Mesothelial cell of epicardium (in vitro differentiated cells): ENCODE measurements around the gene FBRSL1. TPM values are rescaled to one million over a fixed set of nuclear protein-coding genes. Genes with fewer than 3 reads are reported as not detected.

Experiments used
- DNase-seq, 2 experiments: peaks; one replicate each; pipeline ENCODE4 v3.0.0; 2021; ENCODE audit warnings: low spot score in 2 of 2; ENCODE audit not compliant: unreplicated experiment in 2 of 2
- H3K27ac Mint-ChIP-seq: 2 replicates; pipeline ENCODE4 v1.8.0; 2021; ENCODE audit warnings: mixed read lengths
- H3K27me3 Mint-ChIP-seq: 2 replicates; pipeline ENCODE4 v1.8.0; 2021; ENCODE audit warnings: low read depth, mixed read lengths
- H3K36me3 Mint-ChIP-seq: 2 replicates; pipeline ENCODE4 v1.8.0; 2021; ENCODE audit warnings: mixed read lengths
- H3K4me1 Mint-ChIP-seq: 2 replicates; pipeline ENCODE4 v1.8.0; 2021; ENCODE audit warnings: mixed read lengths
- H3K4me3 Mint-ChIP-seq: 2 replicates; pipeline ENCODE4 v1.8.0; 2021; ENCODE audit warnings: mild to moderate bottlenecking, moderate library complexity, mixed read lengths
- H3K9me3 Mint-ChIP-seq: 2 replicates; pipeline ENCODE4 v1.8.0; 2021; ENCODE audit warnings: mixed read lengths
- CTCF ChIP-seq: fragments of 200-600 bp; sonication (generic); IDR thresholded peaks from one replicate; pipeline ENCODE4 v1.5.0; 2021; ENCODE audit warnings: antibody characterized with exemption; ENCODE audit not compliant: unreplicated experiment
- total RNA-seq: library from RNA; stranded (reverse); gene quantifications from 3 replicates; pipeline ENCODE4 v1.2.1, GENCODE V29; 2021

FBRSL1 gene
- total RNA-seq, 1 donor from 2014 or later: 115 TPM

GRCh38 chr12:132492951-132493350 is 3.0 kb downstream of the FBRSL1 start:
- H3K36me3 Mint-ChIP-seq: no peaks in the 10 kb centered on the region
- H3K27me3 Mint-ChIP-seq: peaks cover 10% of the 10 kb centered on the region
- peaks cover 49% of the 10 kb centered on the region for H3K4me1 Mint-ChIP-seq
- H3K9me3 Mint-ChIP-seq: no peaks in the 10 kb centered on the region
- TF ChIP-seq CTCF: no peak
- H3K27ac Mint-ChIP-seq: no peak overlapping the region
- H3K4me3 Mint-ChIP-seq: peak overlapping the region; percentile 82
- no peak for DNase-seq

- Mint-ChIP-seq H3K27me3 (peaks cover 5% of the 10 kb centered on the region), H3K36me3 (no peaks in the 10 kb centered on the region), H3K4me1 (peaks cover 49% of the 10 kb centered on the region), H3K27ac (peak overlapping the region; percentile 88), H3K9me3 (no peaks in the 10 kb centered on the region), H3K4me3 (peak overlapping the region; percentile 45)
- no peak for DNase-seq
- TF ChIP-seq CTCF: no peak
These were observed 3.7 kb downstream of the FBRSL1 start for GRCh38 chr12:132493482-132494178.

- DNase-seq: no peak
- Mint-ChIP-seq H3K27me3 (no peaks in the 10 kb centered on the region), H3K27ac (peak overlapping the region; percentile 88), H3K4me3 (peak overlapping the region; percentile 45), H3K9me3 (no peaks in the 10 kb centered on the region), H3K4me1 (peaks cover 47% of the 10 kb centered on the region), H3K36me3 (no peaks in the 10 kb centered on the region)
- TF ChIP-seq CTCF: no peak
These were observed 4.6 kb downstream of the FBRSL1 start for GRCh38 chr12:132494294-132495164.

- Mint-ChIP-seq H3K4me1 (peaks cover 47% of the 10 kb centered on the region), H3K27me3 (no peaks in the 10 kb centered on the region), H3K36me3 (no peaks in the 10 kb centered on the region), H3K27ac (no peak overlapping the region), H3K9me3 (no peaks in the 10 kb centered on the region), H3K4me3 (no peak overlapping the region)
- TF ChIP-seq CTCF: no peak
- no peak for DNase-seq
These were observed 5.2 kb downstream of the FBRSL1 start for GRCh38 chr12:132495165-132495544.

- Mint-ChIP-seq H3K27ac (no peak overlapping the region), H3K4me3 (no peak overlapping the region)
These were observed 5.8 kb downstream of the FBRSL1 start for GRCh38 chr12:132495629-132496357.

More at GRCh38 chr12:132495629-132496357, 5.8 kb downstream of the FBRSL1 start:
- Mint-ChIP-seq H3K9me3 (no peaks in the 10 kb centered on the region), H3K4me1 (peaks cover 47% of the 10 kb centered on the region), H3K27me3 (no peaks in the 10 kb centered on the region), H3K36me3 (no peaks in the 10 kb centered on the region)
- DNase-seq: no peak
- TF ChIP-seq CTCF: no peak
